Keratinocyte (primary cell): ENCODE data around the gene CCDC170. TPM values are rescaled to one million over a fixed set of nuclear protein-coding genes. Genes with fewer than 3 reads are reported as not detected.

Experiments used
- DNase-seq: peaks from one replicate; pipeline ENCODE4 v3.0.0-alpha.2; 2011; ENCODE audit warnings: low read depth, missing footprints, low spot score
- FAIRE-seq: peaks from 2 replicates; lab custom pipeline; 2011; peaks lifted over from hg19 to GRCh38; lab: Jason Lieb, UNC
- H2AFZ ChIP-seq: 2 replicates; pipeline ENCODE4 v1.6.0; 2012; ENCODE audit warnings: low read length, control low read depth, inconsistent platforms; ENCODE audit not compliant: control insufficient read depth
- H3K27ac ChIP-seq: 2 replicates; pipeline ENCODE4 v1.5.1; 2011; ENCODE audit warnings: low read length; ENCODE audit not compliant: control insufficient read depth, insufficient read depth
- H3K27me3 ChIP-seq: 3 replicates; pipeline ENCODE4 v1.6.0; 2011; ENCODE audit warnings: low read length; ENCODE audit not compliant: control insufficient read depth, insufficient read depth; ENCODE audit errors: extremely low read depth
- H3K36me3 ChIP-seq, 2 experiments: 2 replicates in 1 of 2; 3 replicates in 1 of 2; pipeline ENCODE4 v1.5.1; 2011; ENCODE audit warnings: low read length in 2 of 2, mild to moderate bottlenecking in 1 of 2; ENCODE audit not compliant: control insufficient read depth in 2 of 2, insufficient read depth in 2 of 2; ENCODE audit errors: extremely low read depth in 1 of 2
- H3K4me1 ChIP-seq: 3 replicates; pipeline ENCODE4 v1.5.1; 2011; ENCODE audit warnings: low read length; ENCODE audit not compliant: control insufficient read depth, insufficient read depth; ENCODE audit errors: extremely low read depth
- H3K4me2 ChIP-seq: 3 replicates; pipeline ENCODE4 v1.6.0; 2011; ENCODE audit warnings: low read depth, low read length; ENCODE audit not compliant: control insufficient read depth, insufficient read depth; ENCODE audit errors: extremely low read depth
- H3K4me3 ChIP-seq, 3 experiments: fragments of 200-600 bp in 1 of 3; sonication (generic) in 1 of 3; 2 replicates in 2 of 3; 3 replicates in 1 of 3; pipeline ENCODE4 v1.5.1; 2011 to 2016; ENCODE audit warnings: low read length in 3 of 3, mild to moderate bottlenecking in 3 of 3, control low read depth in 2 of 3, inconsistent platforms in 1 of 3, low read depth in 1 of 3, mixed read lengths in 1 of 3, mixed run types in 1 of 3, moderate library complexity in 1 of 3; ENCODE audit not compliant: control insufficient read depth in 2 of 3, insufficient read depth in 2 of 3; ENCODE audit errors: extremely low read depth in 1 of 3
- H3K79me2 ChIP-seq: 2 replicates; pipeline ENCODE4 v1.6.0; 2012; ENCODE audit warnings: low read length; ENCODE audit not compliant: control insufficient read depth, insufficient read depth
- H3K9ac ChIP-seq: 3 replicates; pipeline ENCODE4 v1.6.0; 2011; ENCODE audit warnings: low read length; ENCODE audit not compliant: control insufficient read depth, insufficient read depth; ENCODE audit errors: extremely low read depth
- H3K9me1 ChIP-seq: 3 replicates; pipeline ENCODE4 v1.6.0; 2011; ENCODE audit warnings: low read length; ENCODE audit not compliant: control insufficient read depth, insufficient read depth; ENCODE audit errors: extremely low read depth
- H3K9me3 ChIP-seq: 2 replicates; pipeline ENCODE4 v1.5.1; 2012; ENCODE audit warnings: low read depth, low read length; ENCODE audit not compliant: control insufficient read depth
- H4K20me1 ChIP-seq: 3 replicates; pipeline ENCODE4 v1.6.0; 2011; ENCODE audit warnings: low read length; ENCODE audit not compliant: control insufficient read depth, insufficient read depth; ENCODE audit errors: extremely low read depth
- CTCF ChIP-seq, 3 experiments: IDR thresholded peaks in 1 of 3; conservative IDR thresholded peaks in 1 of 3; optimal IDR thresholded peaks in 1 of 3; 2 replicates in 2 of 3; 3 replicates in 1 of 3; pipeline versions ENCODE3 to v1.5.1; 2011; ENCODE audit warnings: low read length in 3 of 3, mild to moderate bottlenecking in 3 of 3, moderate library complexity in 2 of 3, control low read depth in 1 of 3, inconsistent platforms in 1 of 3; ENCODE audit not compliant: insufficient read depth in 2 of 3; ENCODE audit errors: extremely low read depth in 1 of 3
- EZH2 ChIP-seq: IDR thresholded peaks from one replicate; pipeline ENCODE4 v1.6.1; 2012; ENCODE audit warnings: inconsistent platforms, mild to moderate bottlenecking, low read length, moderate library complexity
- dilution Hi-C: fragments of 300-500 bp; cut with MboI; formaldehyde crosslinking; loops from one replicate; pipeline ENCODE4 v1.7.0; 2020; ENCODE audit warnings: low sequenced_read_pairs; ENCODE audit not compliant: extremely low pct_ligation_motif_present
- polyA plus RNA-seq, 5 experiments: library from polyadenylated mRNA; depleted of rRNA in 3 of 5; stranded (reverse) in 3 of 5; stranded (forward) in 1 of 5; unstranded in 1 of 5; fragments of >200 nt; gene quantifications; 1 replicate in 1 of 5; 2 replicates in 3 of 5; 3 replicates in 1 of 5; pipeline versions ENCODE4 v1.2.1 to v1.2.3, GENCODE V29; 2011 to 2012; ENCODE audit warnings: missing spikeins in 2 of 5, low read depth in 1 of 5, low replicate concordance in 1 of 5

CCDC170 gene
- polyA plus RNA-seq, 1 donor (not counting 4 experiments of a cell fraction or from before 2014, with no cell fraction given): 0.10 TPM

GRCh38 chr6:151655099-151655498 lies 161.3 kb downstream of the CCDC170 start:
- Histone ChIP-seq H3K27ac (no peak overlapping the region), H3K4me2 (no peak overlapping the region), H3K9ac (no peak overlapping the region), H3K27me3 (no peaks in the 10 kb centered on the region), H2AFZ (no peak overlapping the region), H3K9me1 (no peaks in the 10 kb centered on the region), H3K4me1 (peaks cover 6% of the 10 kb centered on the region), H4K20me1 (no peaks in the 10 kb centered on the region), H3K9me3 (no peaks in the 10 kb centered on the region), H3K36me3 (no peaks in the 10 kb centered on the region), H3K79me2 (no peaks in the 10 kb centered on the region), H3K4me3 (no peak overlapping the region)
- dilution Hi-C loops: no loop called here
- FAIRE-seq: no peak
- no peak for DNase-seq
- no peak for TF ChIP-seq EZH2
- TF ChIP-seq CTCF (optimal IDR thresholded peaks at IDR 0.05 in 1 of 3, IDR thresholded peaks at IDR 0.05 in 1 of 3, conservative IDR thresholded peaks at IDR 0.05 in 1 of 3; ENCODE audit: extremely low read depth in 1 of 3, insufficient read depth in 2 of 3, low read length in 3 of 3): no peak

- Histone ChIP-seq H3K9ac (no peak overlapping the region), H3K27ac (no peak overlapping the region), H3K79me2 (no peaks in the 10 kb centered on the region), H3K4me2 (no peak overlapping the region), H3K27me3 (no peaks in the 10 kb centered on the region), H4K20me1 (no peaks in the 10 kb centered on the region), H2AFZ (no peak overlapping the region), H3K4me3 (no peak overlapping the region), H3K4me1 (peaks cover 6% of the 10 kb centered on the region), H3K36me3 (no peaks in the 10 kb centered on the region), H3K9me3 (no peaks in the 10 kb centered on the region), H3K9me1 (no peaks in the 10 kb centered on the region)
- FAIRE-seq (no peak), DNase-seq (no peak)
- TF ChIP-seq CTCF (optimal IDR thresholded peaks at IDR 0.05 in 1 of 3, IDR thresholded peaks at IDR 0.05 in 1 of 3, conservative IDR thresholded peaks at IDR 0.05 in 1 of 3; ENCODE audit: extremely low read depth in 1 of 3, insufficient read depth in 2 of 3, low read length in 3 of 3) (no peak), EZH2 (no peak)
- dilution Hi-C loops: no loop called here
These were observed 162.6 kb downstream of the CCDC170 start for GRCh38 chr6:151656392-151656791.
